Thymus (tissue), 2 donors: ENCODE measurements around the gene CCDC3. TPM values are rescaled to one million over a fixed set of nuclear protein-coding genes. Genes with fewer than 3 reads are reported as not detected.

ENCODE experiments used
- polyA plus RNA-seq: library from polyadenylated mRNA; stranded (reverse); fragments of 200-250 nt; gene quantifications from one replicate; pipeline ENCODE4 v1.2.3, GENCODE V29; 2013
- total RNA-seq: library from RNA; stranded (reverse); fragments of 120-200 nt; gene quantifications from one replicate; pipeline ENCODE4 v1.2.4, GENCODE V29; 2013
- donor health status: healthy.

The CCDC3 gene
- total and polyA plus RNA-seq, 2 donors = 17.3 to 52.4 TPM

Other genes starting within 250 kb of the CCDC3 start
- 23.6 TPM for gene OPTN, start 98.5 kb upstream of the CCDC3 start, total RNA-seq
- gene OPTN, start 98.5 kb upstream of the CCDC3 start, polyA plus RNA-seq = 50.8 TPM
- gene MCM10, start 159.8 kb upstream of the CCDC3 start, total RNA-seq = 15.7 TPM
- 0.27 TPM for gene MCM10, start 159.8 kb upstream of the CCDC3 start, polyA plus RNA-seq
- gene UCMA, start 232.7 kb upstream of the CCDC3 start, total RNA-seq = 0.52 TPM
- 0.23 TPM for gene UCMA, start 232.7 kb upstream of the CCDC3 start, polyA plus RNA-seq